ENCODE data around the gene TTLL7. TPM values are rescaled to one million over a fixed set of nuclear protein-coding genes. Genes with fewer than 3 reads are reported as not detected.
"Not testable (repeated sequence)": the region's sequence is repeated elsewhere in the genome, so short reads cannot be mapped to it uniquely, and the experiment has no call there.

Gene TTLL7
- total RNA-seq, 1 donor = 9.1 TPM

GRCh38 chr1:83997631-83998030 lies 1.3 kb downstream of the TTLL7 start:
- TF ChIP-seq CTCF (IDR thresholded peaks at IDR 0.05; ENCODE audit: insufficient read depth, low read depth, low read length) = no peak
- H3K4me3 ChIP-seq (ENCODE audit: low read depth, low read length) = no peak overlapping the region
- DNase-seq (ENCODE audit: low read depth) = no peak

GRCh38 chr1:83996621-83997020 lies 2.3 kb downstream of the TTLL7 start:
- DNase-seq (ENCODE audit: low read depth) = peak; percentile 6
- H3K4me3 ChIP-seq (ENCODE audit: low read depth, low read length) = no peak overlapping the region
- no peak for TF ChIP-seq CTCF (IDR thresholded peaks at IDR 0.05; ENCODE audit: insufficient read depth, low read depth, low read length)

GRCh38 chr1:83996191-83996590 lies 2.7 kb downstream of the TTLL7 start:
- TF ChIP-seq CTCF (IDR thresholded peaks at IDR 0.05; ENCODE audit: insufficient read depth, low read depth, low read length) = no peak

GRCh38 chr1:83995649-83996048 lies 3.3 kb downstream of the TTLL7 start:
- no peak for TF ChIP-seq CTCF (IDR thresholded peaks at IDR 0.05; ENCODE audit: insufficient read depth, low read depth, low read length)
- DNase-seq (ENCODE audit: low read depth) = no peak
- no peak overlapping the region for H3K4me3 ChIP-seq (ENCODE audit: low read depth, low read length)

More at GRCh38 chr1:83996191-83996590, 2.7 kb downstream of the TTLL7 start:
- H3K4me3 ChIP-seq (ENCODE audit: low read depth, low read length) = no peak overlapping the region
- DNase-seq (ENCODE audit: low read depth) = no peak

- DNase-seq (ENCODE audit: low read depth) = no peak
- H3K4me3 ChIP-seq (ENCODE audit: low read depth, low read length) = no peak overlapping the region
- TF ChIP-seq CTCF (IDR thresholded peaks at IDR 0.05; ENCODE audit: insufficient read depth, low read depth, low read length) = no peak
Observed at GRCh38 chr1:83994111-83994510, 4.8 kb downstream of the TTLL7 start.

- H3K4me3 ChIP-seq (ENCODE audit: low read depth, low read length) = no peak overlapping the region
- DNase-seq (ENCODE audit: low read depth) = no peak
- TF ChIP-seq CTCF (IDR thresholded peaks at IDR 0.05; ENCODE audit: insufficient read depth, low read depth, low read length) = peak; percentile 3
Observed at GRCh38 chr1:83990734-83991133, 8.2 kb downstream of the TTLL7 start.

- TF ChIP-seq CTCF (IDR thresholded peaks at IDR 0.05; ENCODE audit: insufficient read depth, low read depth, low read length) = no peak
- no peak overlapping the region for H3K4me3 ChIP-seq (ENCODE audit: low read depth, low read length)
- no peak for DNase-seq (ENCODE audit: low read depth)
Observed at GRCh38 chr1:83985048-83985447, 13.9 kb downstream of the TTLL7 start.

- H3K4me3 ChIP-seq (ENCODE audit: low read depth, low read length); DNase-seq (ENCODE audit: low read depth): not testable (repeated sequence)
Observed at GRCh38 chr1:83983918-83984317, 15.0 kb downstream of the TTLL7 start.
